GM12874 (cell line): ENCODE data around the gene JCAD.

ENCODE experiments used
- TF ChIP-seq, protein P1 (sequence below): IDR thresholded peaks from 2 replicates; pipeline ENCODE4 v1.5.1; 2011; ENCODE audit warnings: low read depth, mild to moderate bottlenecking, control low read depth, low read length, moderate library complexity; ENCODE audit not compliant: insufficient read depth

Gene JCAD

GRCh38 chr10:29991382-29991781, 68.0 kb downstream of the JCAD start:
- TF ChIP-seq, protein P1, sequence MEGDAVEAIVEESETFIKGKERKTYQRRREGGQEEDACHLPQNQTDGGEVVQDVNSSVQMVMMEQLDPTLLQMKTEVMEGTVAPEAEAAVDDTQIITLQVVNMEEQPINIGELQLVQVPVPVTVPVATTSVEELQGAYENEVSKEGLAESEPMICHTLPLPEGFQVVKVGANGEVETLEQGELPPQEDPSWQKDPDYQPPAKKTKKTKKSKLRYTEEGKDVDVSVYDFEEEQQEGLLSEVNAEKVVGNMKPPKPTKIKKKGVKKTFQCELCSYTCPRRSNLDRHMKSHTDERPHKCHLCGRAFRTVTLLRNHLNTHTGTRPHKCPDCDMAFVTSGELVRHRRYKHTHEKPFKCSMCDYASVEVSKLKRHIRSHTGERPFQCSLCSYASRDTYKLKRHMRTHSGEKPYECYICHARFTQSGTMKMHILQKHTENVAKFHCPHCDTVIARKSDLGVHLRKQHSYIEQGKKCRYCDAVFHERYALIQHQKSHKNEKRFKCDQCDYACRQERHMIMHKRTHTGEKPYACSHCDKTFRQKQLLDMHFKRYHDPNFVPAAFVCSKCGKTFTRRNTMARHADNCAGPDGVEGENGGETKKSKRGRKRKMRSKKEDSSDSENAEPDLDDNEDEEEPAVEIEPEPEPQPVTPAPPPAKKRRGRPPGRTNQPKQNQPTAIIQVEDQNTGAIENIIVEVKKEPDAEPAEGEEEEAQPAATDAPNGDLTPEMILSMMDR, result no peak

DNA sequence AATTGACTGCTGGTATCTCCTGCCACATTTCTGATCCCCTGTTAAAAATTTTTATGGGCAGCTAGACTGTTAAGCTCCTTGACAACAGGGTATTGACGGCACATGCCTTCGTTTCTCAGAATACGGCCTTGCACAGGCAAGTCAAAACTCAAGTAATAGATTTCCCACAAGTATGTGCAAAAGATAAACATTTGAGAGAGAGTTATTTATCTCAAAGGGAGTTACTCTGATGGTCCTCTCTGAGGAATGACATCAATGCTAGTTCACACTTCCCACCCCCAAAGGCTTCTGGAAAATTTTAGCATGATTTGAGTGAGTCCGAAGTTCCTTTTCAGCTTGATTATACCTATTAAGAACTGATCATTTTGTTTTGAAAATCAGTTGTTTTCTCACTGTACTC, 71.9 kb downstream of the JCAD start:
- TF ChIP-seq, protein P1, result no peak

GRCh38 chr10:29982997-29983648, 76.3 kb downstream of the JCAD start:
- TF ChIP-seq, protein P1, result no peak

GRCh38 chr10:29981510-29981909, 77.9 kb downstream of the JCAD start:
- TF ChIP-seq, protein P1, result no peak

DNA sequence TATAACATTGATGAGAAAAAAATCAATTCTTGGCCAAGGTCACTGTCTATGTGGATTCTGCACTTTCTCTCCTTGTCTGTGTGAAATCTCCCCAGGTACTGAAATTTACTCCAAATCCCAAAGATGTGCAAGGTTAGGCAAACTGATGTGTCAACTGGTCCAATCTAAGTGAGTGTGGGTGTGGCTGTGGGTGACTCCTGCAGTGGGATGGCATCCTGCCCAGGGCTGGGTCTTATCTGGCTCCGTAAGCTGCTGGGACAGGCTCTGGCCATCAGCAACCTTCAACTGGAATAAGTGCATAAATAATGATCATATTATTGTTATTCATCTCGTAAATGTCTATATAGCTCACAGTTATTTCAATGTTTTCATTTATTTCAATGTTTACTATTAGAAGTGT, 79.3 kb downstream of the JCAD start:
- TF ChIP-seq, protein P1, result no peak

DNA sequence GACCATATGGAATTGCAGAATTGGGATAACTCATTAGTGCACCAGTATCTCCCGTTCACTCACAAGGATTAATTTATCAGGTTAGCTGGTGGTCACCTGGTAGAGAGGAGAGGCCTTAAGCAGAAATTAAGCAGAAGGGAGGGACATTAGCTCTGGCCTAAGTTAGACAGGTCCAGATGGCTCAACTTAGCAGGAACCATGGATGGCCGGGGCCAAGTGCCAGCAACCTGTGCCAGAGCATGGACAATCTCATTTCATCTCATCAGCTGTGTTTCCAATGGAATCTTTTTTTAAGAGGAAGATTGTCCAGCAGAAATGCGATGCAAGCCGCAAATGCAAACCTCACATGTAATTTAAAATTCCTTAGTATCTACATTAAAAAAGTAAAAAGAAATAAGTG, 82.2 kb downstream of the JCAD start:
- TF ChIP-seq, protein P1, result no peak

GRCh38 chr10:29976134-29976533, 83.3 kb downstream of the JCAD start:
- TF ChIP-seq, protein P1, result no peak
